GM19452 (cell line): ENCODE measurements around the gene FUBP3.

Experiments
- ATAC-seq: cut with Tn5 transposase; IDR thresholded peaks from one replicate; pipeline ENCODE4 v1.9.1; 2021; ENCODE audit not compliant: unreplicated experiment

Gene FUBP3

GRCh38 chr9:130606887-130607600, 27.7 kb downstream of the FUBP3 start:
- ATAC-seq, result no peak

- ATAC-seq, result no peak
Observed at GRCh38 chr9:130607640-130608420, 28.5 kb downstream of the FUBP3 start.

- no peak for ATAC-seq
Observed at GRCh38 chr9:130608554-130609134, 29.3 kb downstream of the FUBP3 start.

GRCh38 chr9:130609163-130609562, 29.8 kb downstream of the FUBP3 start:
- no peak for ATAC-seq

GRCh38 chr9:130610862-130611707, 31.7 kb downstream of the FUBP3 start:
- no peak for ATAC-seq

GRCh38 chr9:130616451-130616850, 37.1 kb downstream of the FUBP3 start:
- ATAC-seq, result no peak

GRCh38 chr9:130623466-130623865, 44.1 kb downstream of the FUBP3 start:
- no peak for ATAC-seq

GRCh38 chr9:130624154-130624553, 44.8 kb downstream of the FUBP3 start:
- no peak for ATAC-seq

GRCh38 chr9:130626249-130626996, 47.0 kb downstream of the FUBP3 start:
- no peak for ATAC-seq

- ATAC-seq, result no peak
Observed at GRCh38 chr9:130627051-130627450, 47.7 kb downstream of the FUBP3 start.

GRCh38 chr9:130627896-130628792, 48.8 kb downstream of the FUBP3 start:
- ATAC-seq, result no peak

- no peak for ATAC-seq
Observed at GRCh38 chr9:130629443-130630070, 50.2 kb downstream of the FUBP3 start.

- no peak for ATAC-seq
Observed at GRCh38 chr9:130630071-130630450, 50.7 kb downstream of the FUBP3 start.

- no peak for ATAC-seq
Observed at GRCh38 chr9:130630506-130631330, 51.3 kb downstream of the FUBP3 start.

GRCh38 chr9:130631331-130632080, 52.1 kb downstream of the FUBP3 start:
- ATAC-seq, result no peak

GRCh38 chr9:130632081-130632710, 52.8 kb downstream of the FUBP3 start:
- ATAC-seq, result no peak

GRCh38 chr9:130632841-130633240, 53.5 kb downstream of the FUBP3 start:
- no peak for ATAC-seq
